ENCODE data around the gene CFAP410. TPM values are rescaled to one million over a fixed set of nuclear protein-coding genes. Genes with fewer than 3 reads are reported as not detected.

The CFAP410 gene
- total RNA-seq, 1 donor from 2014 or later = 24.3 TPM

- Histone ChIP-seq H3K4me1 (peaks cover 43% of the 10 kb centered on the region), H3K27me3 (no peaks in the 10 kb centered on the region), H3K9me3 (no peaks in the 10 kb centered on the region), H3K4me3 (no peak overlapping the region), H3K36me3 (no peaks in the 10 kb centered on the region), H3K27ac (no peak overlapping the region)
- TF ChIP-seq POLR2A (IDR thresholded peaks at IDR 0.05) = no peak
- TF ChIP-seq, protein P1, sequence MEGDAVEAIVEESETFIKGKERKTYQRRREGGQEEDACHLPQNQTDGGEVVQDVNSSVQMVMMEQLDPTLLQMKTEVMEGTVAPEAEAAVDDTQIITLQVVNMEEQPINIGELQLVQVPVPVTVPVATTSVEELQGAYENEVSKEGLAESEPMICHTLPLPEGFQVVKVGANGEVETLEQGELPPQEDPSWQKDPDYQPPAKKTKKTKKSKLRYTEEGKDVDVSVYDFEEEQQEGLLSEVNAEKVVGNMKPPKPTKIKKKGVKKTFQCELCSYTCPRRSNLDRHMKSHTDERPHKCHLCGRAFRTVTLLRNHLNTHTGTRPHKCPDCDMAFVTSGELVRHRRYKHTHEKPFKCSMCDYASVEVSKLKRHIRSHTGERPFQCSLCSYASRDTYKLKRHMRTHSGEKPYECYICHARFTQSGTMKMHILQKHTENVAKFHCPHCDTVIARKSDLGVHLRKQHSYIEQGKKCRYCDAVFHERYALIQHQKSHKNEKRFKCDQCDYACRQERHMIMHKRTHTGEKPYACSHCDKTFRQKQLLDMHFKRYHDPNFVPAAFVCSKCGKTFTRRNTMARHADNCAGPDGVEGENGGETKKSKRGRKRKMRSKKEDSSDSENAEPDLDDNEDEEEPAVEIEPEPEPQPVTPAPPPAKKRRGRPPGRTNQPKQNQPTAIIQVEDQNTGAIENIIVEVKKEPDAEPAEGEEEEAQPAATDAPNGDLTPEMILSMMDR (IDR thresholded peaks at IDR 0.05) = no peak
- no peak for TF ChIP-seq POLR2AphosphoS5 (IDR thresholded peaks at IDR 0.05; ENCODE audit: insufficient read depth in 1 of 2, low read depth in 1 of 2)
- intact Hi-C loops (cut with DNase I) = no loop called here
- no peak for DNase-seq (ENCODE audit: extremely low spot score in 2 of 2)
These were observed 43.5 kb downstream of the CFAP410 start for GRCh38 chr21:44295646-44296045.

- no peaks in the 10 kb centered on the region for H3K9me3 ChIP-seq
- no peak for DNase-seq (ENCODE audit: extremely low spot score in 2 of 2)
- H3K4me1 ChIP-seq = peaks cover 41% of the 10 kb centered on the region
- H3K27me3 ChIP-seq = no peaks in the 10 kb centered on the region
- TF ChIP-seq POLR2A (IDR thresholded peaks at IDR 0.05) (no peak), POLR2AphosphoS5 (IDR thresholded peaks at IDR 0.05; ENCODE audit: insufficient read depth in 1 of 2, low read depth in 1 of 2) (no peak)
- TF ChIP-seq, protein P1 (IDR thresholded peaks at IDR 0.05) = no peak
- H3K4me3 ChIP-seq = no peak overlapping the region
- intact Hi-C loops (cut with DNase I) = no loop called here
- H3K27ac ChIP-seq = no peak overlapping the region
- H3K36me3 ChIP-seq = no peaks in the 10 kb centered on the region
These were observed 44.0 kb downstream of the CFAP410 start for GRCh38 chr21:44295163-44295573.

GRCh38 chr21:44294391-44295162 lies 44.6 kb downstream of the CFAP410 start:
- H3K4me3 ChIP-seq = no peak overlapping the region
- TF ChIP-seq POLR2AphosphoS5 (IDR thresholded peaks at IDR 0.05; ENCODE audit: insufficient read depth in 1 of 2, low read depth in 1 of 2) (peak in 1 of 2 donors; percentile 39), POLR2A (IDR thresholded peaks at IDR 0.05) (no peak)
- TF ChIP-seq, protein P1 (IDR thresholded peaks at IDR 0.05) = no peak
- H3K27ac ChIP-seq = peak overlapping the region; percentile 40
- H3K4me1 ChIP-seq = peaks cover 40% of the 10 kb centered on the region
- H3K9me3 ChIP-seq = no peaks in the 10 kb centered on the region
- DNase-seq (ENCODE audit: extremely low spot score in 2 of 2) = no peak
- H3K36me3 ChIP-seq = no peaks in the 10 kb centered on the region
- intact Hi-C loops (cut with DNase I) = no loop called here
- no peaks in the 10 kb centered on the region for H3K27me3 ChIP-seq

DNA sequence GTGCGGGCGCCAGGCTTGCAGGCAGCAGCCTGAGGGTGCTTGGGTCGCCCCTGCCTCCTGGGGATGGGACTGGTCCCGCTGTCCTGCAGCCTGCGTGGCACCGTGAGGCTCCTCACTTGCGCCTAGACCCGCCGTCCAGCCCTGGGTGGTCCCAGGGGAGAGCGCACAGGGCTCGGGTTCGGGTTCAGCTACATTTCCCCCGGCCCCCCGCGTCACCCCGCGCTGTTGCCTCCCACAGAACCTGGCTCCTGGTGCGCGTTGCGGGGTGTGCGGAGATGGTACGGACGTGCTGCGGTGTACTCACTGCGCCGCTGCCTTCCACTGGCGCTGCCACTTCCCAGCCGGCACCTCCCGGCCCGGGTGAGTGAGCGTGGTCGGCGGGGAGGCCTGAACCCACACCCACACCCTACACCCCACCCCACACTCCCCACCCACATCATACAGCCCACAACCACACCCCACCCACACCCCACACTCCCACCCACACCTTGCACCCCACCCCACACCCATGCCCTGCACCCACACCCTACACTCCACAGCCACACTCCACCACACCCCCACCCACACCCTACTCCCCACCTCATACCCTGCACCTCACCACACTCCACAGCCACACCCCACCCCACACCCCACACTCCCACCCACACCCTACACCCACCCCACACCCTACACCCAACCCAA lies 45.5 kb downstream of the CFAP410 start:
- no peak for DNase-seq (ENCODE audit: extremely low spot score in 2 of 2)
- no peak overlapping the region for H3K27ac ChIP-seq
- TF ChIP-seq POLR2A (IDR thresholded peaks at IDR 0.05) (no peak), POLR2AphosphoS5 (IDR thresholded peaks at IDR 0.05; ENCODE audit: insufficient read depth in 1 of 2, low read depth in 1 of 2) (no peak)
- TF ChIP-seq, protein P1 (IDR thresholded peaks at IDR 0.05) = no peak
- no peaks in the 10 kb centered on the region for H3K36me3 ChIP-seq
- H3K4me3 ChIP-seq = no peak overlapping the region
- intact Hi-C loops (cut with DNase I) = no loop called here
- no peaks in the 10 kb centered on the region for H3K9me3 ChIP-seq
- peaks cover 35% of the 10 kb centered on the region for H3K4me1 ChIP-seq
- H3K27me3 ChIP-seq = no peaks in the 10 kb centered on the region

DNA sequence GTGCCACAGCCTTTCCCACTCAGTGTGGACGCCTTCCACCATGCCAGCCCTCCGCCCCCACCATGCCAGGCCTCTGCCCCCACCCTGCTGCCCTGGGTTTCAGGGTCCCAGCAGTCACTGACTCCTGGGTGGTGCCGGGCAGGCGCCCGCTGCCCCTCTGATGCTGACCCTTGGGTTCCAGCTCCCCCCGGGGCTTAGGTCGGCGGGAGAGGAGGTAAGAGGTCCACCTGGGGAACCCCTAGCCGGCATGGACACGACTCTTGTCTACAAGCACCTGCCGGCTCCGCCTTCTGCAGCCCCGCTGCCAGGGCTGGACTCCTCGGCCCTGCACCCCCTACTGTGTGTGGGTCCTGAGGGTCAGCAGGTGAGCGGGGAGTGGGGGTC lies 46.4 kb downstream of the CFAP410 start:
- intact Hi-C loops (cut with DNase I) = no loop called here
- H3K4me3 ChIP-seq = no peak overlapping the region
- no peak overlapping the region for H3K27ac ChIP-seq
- peaks cover 30% of the 10 kb centered on the region for H3K4me1 ChIP-seq
- no peak for DNase-seq (ENCODE audit: extremely low spot score in 2 of 2)
- H3K36me3 ChIP-seq = no peaks in the 10 kb centered on the region
- no peaks in the 10 kb centered on the region for H3K9me3 ChIP-seq
- H3K27me3 ChIP-seq = no peaks in the 10 kb centered on the region
- TF ChIP-seq, protein P1 (IDR thresholded peaks at IDR 0.05) = no peak
- TF ChIP-seq POLR2AphosphoS5 (IDR thresholded peaks at IDR 0.05; ENCODE audit: insufficient read depth in 1 of 2, low read depth in 1 of 2) (no peak), POLR2A (IDR thresholded peaks at IDR 0.05) (no peak)

Measured in vagina (tissue), 2 donors.